Activated naive CD8-positive, alpha-beta T cell (primary cell): ENCODE measurements around the gene COQ8B.
A peak's percentile ranks its signal among the peaks of the same experiment; 100 is the strongest.
"Not testable (repeated sequence)": the region's sequence is repeated elsewhere in the genome, so short reads cannot be mapped to it uniquely, and the experiment has no call there.

Experiments
- H3K27ac Mint-ChIP-seq: one replicate; pipeline ENCODE4 v1.8.0; 2021; ENCODE audit warnings: mixed read lengths
- H3K27me3 Mint-ChIP-seq: one replicate; pipeline ENCODE4 v1.8.0; 2021; ENCODE audit warnings: mixed read lengths
- H3K36me3 Mint-ChIP-seq: one replicate; pipeline ENCODE4 v1.8.0; 2021; ENCODE audit warnings: mixed read lengths
- H3K4me1 Mint-ChIP-seq: one replicate; pipeline ENCODE4 v1.8.0; 2021; ENCODE audit warnings: low read depth, mixed read lengths
- H3K4me3 Mint-ChIP-seq: one replicate; pipeline ENCODE4 v1.8.0; 2021; ENCODE audit warnings: mild to moderate bottlenecking, mixed read lengths
- H3K9me3 Mint-ChIP-seq: one replicate; pipeline ENCODE4 v1.8.0; 2021; ENCODE audit warnings: low read depth, mixed read lengths

COQ8B gene

GRCh38 chr19:40716482-40717324, at the start of gene COQ8B, which contains the start of gene ITPKC:
TSS of gene COQ8B (minus strand) at chr19:40716886. CDS start at chr19:40714632, 2,254 bp downstream.
TSS of gene ITPKC (plus strand) at chr19:40717112. CDS start at chr19:40717136, 24 bp downstream.
- H3K4me3 Mint-ChIP-seq = peak within 1 kb of the TSS; percentile 97
- H3K36me3 Mint-ChIP-seq = no peaks in the 10 kb centered on the region
- peaks cover 58% of the 10 kb centered on the region for H3K4me1 Mint-ChIP-seq
- H3K27me3 Mint-ChIP-seq = no peaks in the 10 kb centered on the region
- no peaks in the 10 kb centered on the region for H3K9me3 Mint-ChIP-seq
- peak within 1 kb of the TSS; percentile 96 for H3K27ac Mint-ChIP-seq

- H3K27ac Mint-ChIP-seq, H3K27me3 Mint-ChIP-seq, H3K9me3 Mint-ChIP-seq, H3K4me3 Mint-ChIP-seq: not testable (repeated sequence)
- H3K36me3 Mint-ChIP-seq = peaks cover 22% of the 10 kb centered on the region
- H3K4me1 Mint-ChIP-seq = peaks cover 53% of the 10 kb centered on the region
Observed at GRCh38 chr19:40766385-40766784, 49.7 kb upstream of the COQ8B start.

DNA sequence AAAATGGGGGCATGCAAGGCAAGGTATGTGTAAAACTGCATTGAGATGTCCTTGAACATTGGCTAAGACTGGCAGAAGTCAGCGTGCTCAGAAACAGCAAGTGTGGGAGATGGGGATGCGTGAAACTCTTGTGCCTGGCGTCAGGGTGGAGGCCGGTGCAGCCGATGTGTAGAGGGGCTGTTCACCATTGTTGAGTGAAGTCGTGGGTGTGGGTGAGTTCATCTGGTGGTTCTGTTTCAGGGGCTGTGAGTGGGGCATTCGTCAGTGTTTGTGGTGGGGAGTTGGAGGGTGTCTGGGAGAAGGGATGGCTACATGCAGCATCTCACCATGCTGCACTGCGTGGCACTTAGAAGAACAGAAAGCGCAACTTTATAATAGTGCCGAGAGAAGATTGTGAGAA, 47.3 kb upstream of the COQ8B start:
- H3K4me3 Mint-ChIP-seq = peak overlapping the region; percentile 86
- peak overlapping the region; percentile 94 for H3K27ac Mint-ChIP-seq
- peaks cover 19% of the 10 kb centered on the region for H3K36me3 Mint-ChIP-seq
- H3K27me3 Mint-ChIP-seq = no peaks in the 10 kb centered on the region
- peaks cover 53% of the 10 kb centered on the region for H3K4me1 Mint-ChIP-seq
- H3K9me3 Mint-ChIP-seq = no peaks in the 10 kb centered on the region

- Mint-ChIP-seq H3K4me1 (peaks cover 53% of the 10 kb centered on the region), H3K36me3 (peaks cover 19% of the 10 kb centered on the region), H3K4me3 (peak overlapping the region; percentile 86), H3K9me3 (no peaks in the 10 kb centered on the region), H3K27ac (peak overlapping the region; percentile 94), H3K27me3 (no peaks in the 10 kb centered on the region)
Observed at GRCh38 chr19:40763526-40763925, 46.8 kb upstream of the COQ8B start.

DNA sequence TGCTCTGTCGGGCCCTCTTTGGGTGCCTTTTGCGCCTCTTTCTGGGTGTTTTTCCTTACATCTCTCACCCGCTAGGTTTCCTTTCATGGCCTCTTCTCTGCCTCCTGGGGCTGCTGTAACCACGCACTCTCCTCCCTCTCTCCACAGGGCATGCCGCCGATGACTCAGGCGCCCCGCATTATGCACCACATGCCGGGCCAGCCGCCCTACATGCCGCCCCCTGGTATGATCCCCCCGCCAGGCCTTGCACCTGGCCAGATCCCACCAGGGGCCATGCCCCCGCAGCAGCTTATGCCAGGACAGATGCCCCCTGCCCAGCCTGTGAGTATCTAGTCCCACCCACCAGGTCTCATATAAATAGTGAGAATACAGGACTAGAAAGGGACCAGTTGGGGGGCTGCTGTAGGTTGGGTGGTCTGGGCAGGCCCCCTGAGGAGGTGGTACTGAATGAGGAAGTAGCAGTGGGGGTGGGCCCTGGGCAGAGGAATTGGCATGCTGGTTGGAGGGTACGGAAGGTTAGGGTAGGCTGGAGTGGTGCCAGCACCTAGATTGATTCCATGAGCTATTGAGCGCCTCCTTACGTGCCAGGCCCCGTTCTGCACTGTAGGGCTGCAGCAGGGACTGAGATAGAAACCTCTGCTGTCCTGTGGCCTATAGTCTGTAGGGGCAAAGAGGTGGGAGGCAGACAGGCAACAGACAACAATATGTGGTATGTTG, 46.2 kb upstream of the COQ8B start:
- H3K27me3 Mint-ChIP-seq = no peaks in the 10 kb centered on the region
- peaks cover 21% of the 10 kb centered on the region for H3K36me3 Mint-ChIP-seq
- no peaks in the 10 kb centered on the region for H3K9me3 Mint-ChIP-seq
- H3K27ac Mint-ChIP-seq = peak overlapping the region; percentile 94
- H3K4me1 Mint-ChIP-seq = peaks cover 58% of the 10 kb centered on the region
- H3K4me3 Mint-ChIP-seq = peak overlapping the region; percentile 86

GRCh38 chr19:40759352-40759751, 42.7 kb upstream of the COQ8B start:
- Mint-ChIP-seq H3K4me3 (no peak overlapping the region), H3K4me1 (peaks cover 68% of the 10 kb centered on the region), H3K27me3 (no peaks in the 10 kb centered on the region), H3K27ac (no peak overlapping the region), H3K36me3 (peaks cover 23% of the 10 kb centered on the region), H3K9me3 (no peaks in the 10 kb centered on the region)

DNA sequence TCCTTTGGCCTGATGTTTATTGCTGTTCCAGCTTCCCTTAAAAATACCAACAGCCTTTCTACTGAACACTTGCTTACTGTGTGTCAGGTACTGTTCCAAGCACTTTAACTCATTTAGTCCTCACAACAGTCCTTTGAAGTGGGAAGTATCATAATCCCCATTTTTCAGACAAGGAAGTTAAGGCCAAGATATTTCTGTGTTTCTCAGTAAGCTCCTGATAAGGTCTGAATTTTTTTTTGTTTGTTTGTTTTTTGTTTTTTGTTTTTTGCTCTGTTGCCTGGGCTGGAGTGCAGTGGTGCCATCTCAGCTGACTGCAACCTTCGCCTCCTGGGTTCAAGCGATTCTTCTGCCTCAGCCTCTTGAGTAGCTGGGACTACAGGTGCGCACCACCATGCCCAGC, 41.8 kb upstream of the COQ8B start:
- H3K27ac Mint-ChIP-seq = peak overlapping the region; percentile 28
- H3K4me3 Mint-ChIP-seq = peak overlapping the region; percentile 51
- H3K4me1 Mint-ChIP-seq = peaks cover 62% of the 10 kb centered on the region
- H3K27me3 Mint-ChIP-seq = no peaks in the 10 kb centered on the region
- H3K36me3 Mint-ChIP-seq = peaks cover 18% of the 10 kb centered on the region
- no peaks in the 10 kb centered on the region for H3K9me3 Mint-ChIP-seq

DNA sequence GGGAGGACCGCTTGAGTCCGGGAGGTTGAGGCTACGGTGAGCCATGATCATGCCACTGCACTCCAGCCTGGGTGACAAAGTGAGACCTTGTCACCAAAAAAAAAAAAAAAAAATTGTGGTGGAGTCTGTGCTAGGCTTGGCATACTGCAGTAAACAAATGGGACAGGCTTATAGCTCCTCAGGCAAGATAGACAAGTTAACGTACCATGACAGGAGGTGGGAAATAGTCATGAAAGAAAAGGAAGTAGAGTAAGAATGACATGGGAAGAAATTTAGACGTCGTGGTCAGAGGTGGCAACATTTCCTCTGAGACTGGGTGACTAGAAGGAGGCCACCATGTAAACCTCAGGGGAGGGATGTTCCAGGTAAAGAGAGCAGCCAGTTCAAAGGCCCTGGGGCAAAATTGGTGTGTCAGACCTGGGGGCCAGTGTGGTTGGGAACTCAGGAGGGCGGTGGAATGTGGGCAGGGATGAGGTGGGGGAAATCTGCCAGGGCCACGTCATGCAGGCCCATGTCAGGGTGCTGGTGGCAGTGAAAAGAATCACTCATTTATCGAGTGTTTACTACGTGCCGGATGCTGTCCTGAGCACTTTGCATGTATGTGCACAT, 39.9 kb upstream of the COQ8B start:
- H3K4me3 Mint-ChIP-seq = peak overlapping the region; percentile 91
- peak overlapping the region; percentile 75 for H3K27ac Mint-ChIP-seq
- H3K27me3 Mint-ChIP-seq = no peaks in the 10 kb centered on the region
- no peaks in the 10 kb centered on the region for H3K9me3 Mint-ChIP-seq
- peaks cover 56% of the 10 kb centered on the region for H3K4me1 Mint-ChIP-seq
- H3K36me3 Mint-ChIP-seq = peaks cover 17% of the 10 kb centered on the region

- peak overlapping the region; percentile 91 for H3K4me3 Mint-ChIP-seq
- H3K9me3 Mint-ChIP-seq = no peaks in the 10 kb centered on the region
- no peaks in the 10 kb centered on the region for H3K27me3 Mint-ChIP-seq
- H3K4me1 Mint-ChIP-seq = peaks cover 53% of the 10 kb centered on the region
- H3K36me3 Mint-ChIP-seq = peaks cover 22% of the 10 kb centered on the region
- H3K27ac Mint-ChIP-seq = peak overlapping the region; percentile 72
Observed at GRCh38 chr19:40755791-40756190, 39.1 kb upstream of the COQ8B start.

- H3K4me1 Mint-ChIP-seq = peaks cover 49% of the 10 kb centered on the region
- no peaks in the 10 kb centered on the region for H3K9me3 Mint-ChIP-seq
- peak overlapping the region; percentile 72 for H3K27ac Mint-ChIP-seq
- peaks cover 20% of the 10 kb centered on the region for H3K36me3 Mint-ChIP-seq
- peak overlapping the region; percentile 91 for H3K4me3 Mint-ChIP-seq
- no peaks in the 10 kb centered on the region for H3K27me3 Mint-ChIP-seq
Observed at GRCh38 chr19:40755248-40755624, 38.5 kb upstream of the COQ8B start.

DNA sequence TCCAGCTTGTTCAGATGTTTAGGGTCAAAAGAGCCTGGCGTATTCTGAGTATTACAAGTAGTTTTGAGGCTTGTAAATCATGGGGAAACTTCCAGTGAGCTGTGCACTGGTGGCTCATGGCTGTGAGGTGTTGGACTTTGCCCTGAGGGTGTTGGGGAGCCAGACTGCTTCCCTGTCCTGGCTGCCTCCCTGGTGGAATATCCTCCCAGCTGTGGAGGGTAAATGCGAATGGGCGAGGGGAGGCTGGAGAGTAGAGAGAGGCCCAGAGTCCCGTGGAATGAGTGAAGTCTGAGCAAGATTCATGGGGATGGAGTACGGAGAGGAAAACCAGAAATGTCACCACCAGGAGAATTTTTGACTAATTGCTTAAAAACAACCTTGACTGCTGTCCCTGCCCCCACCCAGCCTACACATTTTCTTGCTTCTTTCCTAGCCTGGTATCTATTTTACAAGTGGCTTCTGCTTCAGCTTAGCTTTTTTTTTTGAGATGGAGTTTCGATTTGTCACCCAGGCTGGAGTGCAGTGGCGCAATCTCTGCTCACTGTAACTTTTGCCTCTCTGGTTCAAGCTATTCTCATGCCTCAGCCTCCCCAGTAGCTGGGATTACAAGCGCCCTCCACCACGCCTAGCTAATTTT, 38.0 kb upstream of the COQ8B start:
- no peaks in the 10 kb centered on the region for H3K27me3 Mint-ChIP-seq
- peak overlapping the region; percentile 91 for H3K4me3 Mint-ChIP-seq
- H3K9me3 Mint-ChIP-seq = no peaks in the 10 kb centered on the region
- peaks cover 54% of the 10 kb centered on the region for H3K4me1 Mint-ChIP-seq
- peaks cover 19% of the 10 kb centered on the region for H3K36me3 Mint-ChIP-seq
- H3K27ac Mint-ChIP-seq = peak overlapping the region; percentile 97

- Mint-ChIP-seq H3K27me3 (no peaks in the 10 kb centered on the region), H3K36me3 (peaks cover 17% of the 10 kb centered on the region), H3K27ac (peak overlapping the region; percentile 98), H3K4me1 (peaks cover 53% of the 10 kb centered on the region), H3K9me3 (no peaks in the 10 kb centered on the region), H3K4me3 (peak overlapping the region; percentile 99)
Observed at GRCh38 chr19:40752257-40752781, 35.6 kb upstream of the COQ8B start.

DNA sequence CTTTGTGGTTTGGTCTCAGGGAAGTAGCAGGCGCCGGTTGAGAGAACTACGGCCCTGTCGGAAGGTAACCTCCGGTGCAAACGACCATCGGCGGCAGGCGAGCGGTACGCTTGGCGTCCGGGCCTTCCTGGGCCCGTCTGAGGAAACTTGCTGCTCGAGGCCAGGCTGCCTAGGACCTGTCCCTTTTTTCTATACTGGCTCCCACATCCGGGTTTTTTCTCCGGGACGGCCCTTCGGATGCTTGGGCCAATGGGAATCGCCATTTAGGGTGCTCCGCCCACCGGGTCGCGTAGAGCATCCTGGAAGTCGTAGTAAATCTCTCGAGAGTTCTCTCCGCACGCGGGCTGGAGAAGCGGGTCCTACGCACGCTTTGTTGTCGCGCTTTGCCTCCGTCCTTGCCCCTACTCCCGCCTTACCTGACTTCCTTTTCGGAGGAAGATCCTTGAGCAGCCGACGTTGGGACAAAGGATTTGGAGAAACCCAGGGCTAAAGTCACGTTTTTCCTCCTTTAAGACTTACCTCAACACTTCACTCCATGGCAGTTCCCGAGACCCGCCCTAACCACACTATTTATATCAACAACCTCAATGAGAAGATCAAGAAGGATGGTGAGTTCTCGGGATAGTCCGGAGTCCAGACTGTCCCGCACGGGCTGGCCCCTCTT, 34.3 kb upstream of the COQ8B start, which contains the start of gene SNRPA:
TSS of gene SNRPA (plus strand) at position 330 of the 664 bp plus-strand sequence. CDS start at position 536, 206 bp downstream.
- Mint-ChIP-seq H3K36me3 (peaks cover 16% of the 10 kb centered on the region), H3K4me1 (peaks cover 42% of the 10 kb centered on the region), H3K27me3 (no peaks in the 10 kb centered on the region)

More for the DNA sequence above, 34.3 kb upstream of the COQ8B start, which contains the start of gene SNRPA:
- peak within 1 kb of the TSS; percentile 98 for H3K27ac Mint-ChIP-seq
- H3K9me3 Mint-ChIP-seq = no peaks in the 10 kb centered on the region
- peak within 1 kb of the TSS; percentile 99 for H3K4me3 Mint-ChIP-seq
